HG02571 (cell line): ENCODE data around the gene DISP2.

Experiments used
- ATAC-seq: cut with Tn5 transposase; IDR thresholded peaks from one replicate; pipeline ENCODE4 v1.9.1; 2021; ENCODE audit warnings: mild to moderate bottlenecking, moderate library complexity; ENCODE audit not compliant: unreplicated experiment

DISP2 gene

DNA sequence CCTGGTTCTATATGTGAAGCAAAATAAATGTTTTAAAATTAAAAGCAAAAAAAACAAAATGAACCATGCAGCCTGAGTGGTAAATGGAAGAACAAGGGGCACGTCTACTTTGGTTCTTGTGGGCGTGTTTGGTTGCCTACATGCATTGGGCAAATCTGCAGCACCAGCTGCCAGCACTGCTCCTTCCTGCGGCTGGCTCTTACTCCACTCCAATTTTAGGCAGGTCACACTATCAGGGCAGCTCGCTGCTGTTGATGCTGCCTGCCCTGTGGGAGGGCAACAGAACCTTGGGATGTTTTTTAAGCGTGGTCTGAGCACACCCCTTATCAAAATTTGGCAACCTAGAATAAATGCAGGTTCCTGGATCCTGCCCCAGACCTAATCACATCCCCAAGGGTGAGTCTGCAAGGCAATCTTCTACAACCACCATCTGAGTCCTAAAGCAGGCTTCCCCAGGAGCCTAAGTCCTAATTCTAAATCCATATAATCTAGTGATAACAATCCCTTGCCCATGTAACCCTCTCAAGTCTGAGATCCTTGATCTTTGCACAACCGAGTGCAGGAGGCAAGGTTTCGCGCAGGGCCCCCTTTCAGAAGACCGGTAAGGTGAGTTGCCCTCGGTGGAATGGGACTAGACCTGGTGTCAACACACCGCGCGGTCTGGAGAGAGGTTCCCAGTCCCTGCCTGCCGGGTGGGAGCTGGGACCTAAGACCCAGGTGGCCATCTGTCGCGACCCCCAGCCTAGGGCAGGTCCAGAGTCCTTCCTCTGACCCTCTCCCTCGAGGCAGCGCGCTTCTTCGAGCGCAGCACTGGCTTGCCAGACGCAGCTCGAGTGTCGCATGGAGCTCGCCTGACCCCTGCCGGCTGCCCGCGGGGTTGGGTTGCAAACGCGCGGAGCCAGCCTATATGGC is 63.5 kb downstream of the DISP2 start:
- no peak for ATAC-seq

DNA sequence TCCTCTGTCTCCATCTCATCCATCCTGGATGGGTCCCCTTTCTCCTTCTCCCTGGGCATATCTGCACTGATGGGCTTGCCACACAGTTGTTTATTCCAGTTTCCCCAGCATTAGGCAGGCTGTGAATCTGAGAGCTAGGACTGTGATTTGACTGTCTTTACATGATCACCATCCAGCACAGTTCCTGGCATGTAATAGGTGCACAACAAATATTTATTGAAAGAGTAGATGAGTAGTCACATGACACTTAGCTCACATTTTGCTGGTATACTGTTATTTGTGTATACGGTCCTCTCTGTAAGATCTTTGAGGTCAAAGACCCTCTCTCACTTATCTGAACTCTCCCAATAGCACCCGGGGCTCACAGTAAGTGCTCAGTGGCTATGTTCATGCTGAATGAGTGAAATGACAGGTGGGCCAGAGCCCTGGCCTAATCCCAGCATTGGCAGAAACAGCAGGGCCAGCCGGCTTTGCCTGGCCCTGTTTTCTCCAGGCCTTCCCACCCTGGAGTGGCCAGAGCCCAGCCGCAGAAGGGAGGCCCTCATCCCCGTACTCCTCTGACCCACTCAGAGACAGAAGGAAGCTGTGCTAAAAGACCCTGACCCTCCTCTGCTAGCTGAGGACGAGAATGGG is 66.6 kb downstream of the DISP2 start:
- no peak for ATAC-seq

DNA sequence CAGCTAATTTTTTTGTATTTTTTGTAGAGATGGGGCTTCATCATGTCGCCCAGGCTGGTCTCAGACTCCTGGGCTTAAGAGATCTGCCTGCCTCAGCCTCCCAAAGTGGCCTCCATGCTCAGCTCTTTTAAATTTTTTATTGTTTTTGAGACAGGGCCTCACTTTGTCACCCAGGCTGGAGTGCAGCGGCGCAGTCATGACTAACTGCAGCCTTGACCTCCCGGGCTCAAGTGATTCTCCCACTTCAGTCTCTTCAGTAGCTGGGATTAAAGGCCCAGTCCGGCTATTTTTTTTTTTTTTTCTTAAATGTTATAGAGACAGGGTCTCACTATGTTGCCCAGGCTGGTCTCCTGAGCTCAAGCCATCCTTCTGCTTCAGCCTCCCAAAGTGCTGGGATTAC is 67.7 kb downstream of the DISP2 start:
- ATAC-seq = no peak

DNA sequence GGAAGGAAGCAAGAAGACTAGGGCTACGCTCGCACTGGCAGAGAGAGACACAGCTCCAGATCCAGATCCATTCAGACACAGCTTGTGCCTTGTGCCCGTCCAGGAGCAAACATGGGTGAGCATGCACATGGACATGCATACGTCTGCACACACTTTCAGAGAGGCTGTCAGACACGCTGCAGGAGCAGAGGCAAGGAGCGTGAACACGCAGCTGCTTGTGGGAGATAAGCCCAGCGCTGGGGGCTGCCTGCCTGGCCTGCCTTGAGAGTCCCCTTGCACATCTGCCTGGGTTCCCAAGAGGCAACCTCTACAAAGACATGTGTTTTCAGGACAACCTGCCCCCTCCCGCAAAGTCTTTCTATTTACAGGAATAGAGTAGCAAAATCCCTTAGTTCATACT is 69.2 kb downstream of the DISP2 start:
- no peak for ATAC-seq

DNA sequence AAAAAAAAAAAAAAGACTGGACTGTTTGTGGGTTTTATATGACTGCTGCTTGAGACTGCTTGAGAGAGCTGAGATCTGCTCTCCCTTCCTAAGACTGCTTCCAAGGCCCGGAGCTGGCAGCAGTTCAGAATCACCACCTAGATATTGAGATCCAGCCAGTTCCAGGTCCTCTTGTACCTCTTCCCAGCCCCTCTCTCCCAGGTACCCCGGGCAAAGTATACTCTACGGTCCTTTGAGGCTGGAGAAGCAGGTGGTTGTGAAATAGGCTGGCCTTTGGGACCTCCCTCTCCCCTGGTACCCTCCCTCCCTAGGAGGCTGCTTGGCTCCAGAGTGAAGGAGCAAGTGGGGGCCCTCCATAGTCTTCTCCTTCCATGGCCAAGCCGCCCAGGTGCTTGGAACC is 70.2 kb downstream of the DISP2 start:
- ATAC-seq = no peak
